ENCODE measurements around the gene CFAP107. TPM values are rescaled to one million over a fixed set of nuclear protein-coding genes. Genes with fewer than 3 reads are reported as not detected.

The CFAP107 gene
- total RNA-seq, 1 experiment from 2014 or later, result not detected

DNA sequence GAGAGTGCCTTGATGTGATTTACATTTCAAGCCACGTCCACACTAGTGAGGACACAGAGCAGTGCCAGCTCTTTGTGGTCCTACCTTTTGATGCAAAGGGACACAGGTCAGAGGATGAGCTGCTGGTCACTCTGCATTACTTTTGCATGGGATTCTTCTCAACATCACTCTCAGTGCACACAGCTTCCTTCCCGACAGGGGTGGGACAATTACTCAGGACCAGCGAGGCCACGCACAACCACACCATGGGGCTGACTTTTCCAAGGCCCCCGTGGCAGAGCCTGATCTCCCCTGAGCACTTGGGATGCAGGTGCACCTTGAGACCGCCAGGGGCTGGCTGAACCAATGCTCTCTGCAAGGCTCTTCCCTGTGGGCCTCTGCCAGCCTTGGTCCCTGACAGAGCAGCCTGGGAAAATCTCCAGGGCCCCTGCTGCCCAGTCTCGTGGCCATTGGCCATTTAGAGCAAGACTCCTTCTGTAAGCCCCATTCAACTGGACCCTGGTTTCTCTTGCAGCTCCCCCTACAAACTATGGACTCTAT lies 14.3 kb downstream of the CFAP107 start:
- CTCF ChIA-PET, result interaction anchor here (0.6 kb wide), 1 partner anchor 983 kb away, joined by 3 read pairs; no protein-coding TSS in a partner anchor
- BruUV-seq (replicated peaks), result no TSS peak

DNA sequence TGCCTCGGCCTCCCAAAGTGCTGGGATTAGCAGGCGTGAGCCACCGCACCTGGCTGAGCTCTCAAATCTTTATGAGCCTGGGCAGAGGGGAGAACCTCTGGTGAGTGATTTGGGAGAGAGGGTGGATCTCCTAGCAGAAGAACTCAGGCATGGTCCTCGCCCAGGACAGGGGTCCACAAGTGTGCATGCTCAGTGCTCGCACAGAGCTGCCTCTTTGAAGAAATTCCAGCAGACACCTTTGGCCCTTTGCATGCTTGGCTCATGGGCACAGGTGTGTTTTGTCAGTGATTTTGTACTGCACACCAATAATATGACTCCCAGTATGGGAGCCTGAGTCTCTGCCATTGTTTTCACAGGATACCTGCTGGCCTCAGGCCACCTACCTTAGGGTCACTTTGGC lies 15.8 kb downstream of the CFAP107 start:
- no TSS peak for BruUV-seq (replicated peaks)
- ChIA-PET POLR2A (no interaction called here), CTCF (no interaction called here)
- intact Hi-C loops (cut with micrococcal nuclease), result no loop called here
- H3K4me1 Mint-ChIP-seq (ENCODE audit: insufficient read depth, unreplicated experiment), result no peaks in the 10 kb centered on the region
- H3K27me3 Mint-ChIP-seq (ENCODE audit: insufficient read depth, unreplicated experiment), result peaks cover 72% of the 10 kb centered on the region
- TF ChIP-seq, protein P1, sequence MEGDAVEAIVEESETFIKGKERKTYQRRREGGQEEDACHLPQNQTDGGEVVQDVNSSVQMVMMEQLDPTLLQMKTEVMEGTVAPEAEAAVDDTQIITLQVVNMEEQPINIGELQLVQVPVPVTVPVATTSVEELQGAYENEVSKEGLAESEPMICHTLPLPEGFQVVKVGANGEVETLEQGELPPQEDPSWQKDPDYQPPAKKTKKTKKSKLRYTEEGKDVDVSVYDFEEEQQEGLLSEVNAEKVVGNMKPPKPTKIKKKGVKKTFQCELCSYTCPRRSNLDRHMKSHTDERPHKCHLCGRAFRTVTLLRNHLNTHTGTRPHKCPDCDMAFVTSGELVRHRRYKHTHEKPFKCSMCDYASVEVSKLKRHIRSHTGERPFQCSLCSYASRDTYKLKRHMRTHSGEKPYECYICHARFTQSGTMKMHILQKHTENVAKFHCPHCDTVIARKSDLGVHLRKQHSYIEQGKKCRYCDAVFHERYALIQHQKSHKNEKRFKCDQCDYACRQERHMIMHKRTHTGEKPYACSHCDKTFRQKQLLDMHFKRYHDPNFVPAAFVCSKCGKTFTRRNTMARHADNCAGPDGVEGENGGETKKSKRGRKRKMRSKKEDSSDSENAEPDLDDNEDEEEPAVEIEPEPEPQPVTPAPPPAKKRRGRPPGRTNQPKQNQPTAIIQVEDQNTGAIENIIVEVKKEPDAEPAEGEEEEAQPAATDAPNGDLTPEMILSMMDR (IDR thresholded peaks at IDR 0.05; ENCODE audit: unreplicated experiment), result no peak
- no peak overlapping the region for H3K27ac Mint-ChIP-seq (ENCODE audit: low read depth, unreplicated experiment)
- no peak for DNase-seq (ENCODE audit: unreplicated experiment)
- no peaks in the 10 kb centered on the region for H3K36me3 Mint-ChIP-seq (ENCODE audit: insufficient read depth, unreplicated experiment)
- H3K4me3 Mint-ChIP-seq (ENCODE audit: unreplicated experiment), result no peak overlapping the region
- no peaks in the 10 kb centered on the region for H3K9me3 Mint-ChIP-seq (ENCODE audit: unreplicated experiment)

More for the DNA sequence above, 14.3 kb downstream of the CFAP107 start:
- Mint-ChIP-seq H3K27ac (ENCODE audit: low read depth, unreplicated experiment) (no peak overlapping the region), H3K36me3 (ENCODE audit: insufficient read depth, unreplicated experiment) (no peaks in the 10 kb centered on the region), H3K4me3 (ENCODE audit: unreplicated experiment) (no peak overlapping the region), H3K27me3 (ENCODE audit: insufficient read depth, unreplicated experiment) (peaks cover 73% of the 10 kb centered on the region), H3K4me1 (ENCODE audit: insufficient read depth, unreplicated experiment) (no peaks in the 10 kb centered on the region), H3K9me3 (ENCODE audit: unreplicated experiment) (no peaks in the 10 kb centered on the region)
- intact Hi-C loops (cut with micrococcal nuclease), result no loop called here
- POLR2A ChIA-PET, result no interaction called here
- TF ChIP-seq, protein P1 (IDR thresholded peaks at IDR 0.05; ENCODE audit: unreplicated experiment), result peak; percentile 38
- DNase-seq (ENCODE audit: unreplicated experiment), result peak; percentile 23

DNA sequence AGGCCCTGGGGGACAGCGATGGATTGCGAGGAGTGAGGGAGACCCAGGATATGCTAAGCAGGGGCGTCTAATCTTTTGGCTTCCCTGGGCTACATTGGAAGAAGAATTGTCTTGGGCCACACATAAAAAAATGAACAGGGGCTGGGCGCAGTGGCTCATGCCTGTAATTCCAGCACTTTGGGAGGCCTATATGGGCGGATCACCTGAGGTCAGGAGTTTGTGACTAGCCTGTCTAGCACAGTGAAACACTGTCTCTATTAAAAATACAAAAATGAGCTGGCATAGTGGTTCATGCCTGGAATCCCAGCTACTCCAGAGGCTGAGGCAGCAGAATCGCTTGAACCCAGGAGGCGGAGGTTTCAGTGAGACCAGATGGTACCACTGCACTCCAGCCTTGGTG lies 16.8 kb downstream of the CFAP107 start:
- Mint-ChIP-seq H3K9me3 (ENCODE audit: unreplicated experiment) (no peaks in the 10 kb centered on the region), H3K4me1 (ENCODE audit: insufficient read depth, unreplicated experiment) (no peaks in the 10 kb centered on the region), H3K4me3 (ENCODE audit: unreplicated experiment) (no peak overlapping the region), H3K27me3 (ENCODE audit: insufficient read depth, unreplicated experiment) (peaks cover 72% of the 10 kb centered on the region), H3K36me3 (ENCODE audit: insufficient read depth, unreplicated experiment) (no peaks in the 10 kb centered on the region), H3K27ac (ENCODE audit: low read depth, unreplicated experiment) (no peak overlapping the region)
- ChIA-PET POLR2A (interaction anchor here (0.6 kb wide), 1 partner anchor 782 kb away, joined by 3 read pairs; no protein-coding TSS in a partner anchor), CTCF (no interaction called here)
- intact Hi-C loops (cut with micrococcal nuclease), result no loop called here
- BruUV-seq (replicated peaks), result no TSS peak
- DNase-seq (ENCODE audit: unreplicated experiment), result no peak
- TF ChIP-seq, protein P1 (IDR thresholded peaks at IDR 0.05; ENCODE audit: unreplicated experiment), result no peak

DNA sequence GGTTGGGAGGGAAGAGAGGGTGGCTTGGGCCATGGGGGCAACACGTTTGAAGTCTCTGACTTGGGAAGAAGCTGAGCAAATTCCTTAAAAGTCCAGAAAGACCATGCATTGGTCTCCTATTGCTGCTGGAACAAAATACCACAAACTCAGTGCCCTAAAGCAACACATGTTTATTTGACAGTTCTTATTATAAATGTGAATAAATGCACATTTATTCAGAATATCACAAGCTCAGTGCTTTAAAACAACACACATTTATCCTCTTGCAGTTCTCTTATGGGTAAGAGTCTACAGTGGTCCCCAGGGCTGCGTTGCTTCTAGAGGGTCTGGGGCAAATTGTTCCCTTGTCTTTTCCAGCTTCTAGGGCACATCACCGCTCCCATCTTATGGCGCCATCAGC lies 17.5 kb downstream of the CFAP107 start:
- Mint-ChIP-seq H3K27me3 (ENCODE audit: insufficient read depth, unreplicated experiment) (peaks cover 72% of the 10 kb centered on the region), H3K27ac (ENCODE audit: low read depth, unreplicated experiment) (no peak overlapping the region), H3K9me3 (ENCODE audit: unreplicated experiment) (no peaks in the 10 kb centered on the region), H3K4me1 (ENCODE audit: insufficient read depth, unreplicated experiment) (no peaks in the 10 kb centered on the region), H3K36me3 (ENCODE audit: insufficient read depth, unreplicated experiment) (no peaks in the 10 kb centered on the region), H3K4me3 (ENCODE audit: unreplicated experiment) (no peak overlapping the region)
- no TSS peak for BruUV-seq (replicated peaks)
- DNase-seq (ENCODE audit: unreplicated experiment), result no peak
- POLR2A ChIA-PET, result interaction anchor here (0.6 kb wide), 1 partner anchor 783 kb away, joined by 3 read pairs; no protein-coding TSS in a partner anchor
- CTCF ChIA-PET, result no interaction called here
- intact Hi-C loops (cut with micrococcal nuclease), result no loop called here
- TF ChIP-seq, protein P1 (IDR thresholded peaks at IDR 0.05; ENCODE audit: unreplicated experiment), result no peak

All from MCF 10A (cell line).